Raji (cell line): ENCODE measurements around the gene CCDC138.

Experiments
- POLR2A ChIP-seq: IDR thresholded peaks from 2 replicates; pipeline ENCODE4 v1.6.1; 2011; ENCODE audit warnings: low read depth, low read length, control low read depth; ENCODE audit not compliant: insufficient read depth

The CCDC138 gene

DNA sequence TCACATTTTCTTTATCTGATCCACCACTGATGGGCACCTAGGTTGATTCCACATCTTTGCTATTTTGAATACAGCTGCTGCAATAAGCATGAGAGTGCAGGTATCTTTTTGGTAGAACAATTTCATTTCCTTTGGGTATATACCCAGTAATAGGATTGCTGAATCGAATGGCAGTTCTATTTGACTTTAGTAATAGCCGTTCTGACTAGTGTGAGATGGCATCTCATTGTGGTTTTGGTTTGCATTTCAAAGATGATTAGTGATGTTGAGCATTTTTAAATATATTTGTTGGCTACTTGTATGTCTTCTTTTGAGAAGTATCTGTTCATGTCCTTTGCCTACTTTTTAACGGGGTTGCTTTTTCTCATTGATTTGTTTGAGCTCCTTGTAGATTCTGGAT is 72.3 kb downstream of the CCDC138 start:
- no peak for TF ChIP-seq POLR2A

DNA sequence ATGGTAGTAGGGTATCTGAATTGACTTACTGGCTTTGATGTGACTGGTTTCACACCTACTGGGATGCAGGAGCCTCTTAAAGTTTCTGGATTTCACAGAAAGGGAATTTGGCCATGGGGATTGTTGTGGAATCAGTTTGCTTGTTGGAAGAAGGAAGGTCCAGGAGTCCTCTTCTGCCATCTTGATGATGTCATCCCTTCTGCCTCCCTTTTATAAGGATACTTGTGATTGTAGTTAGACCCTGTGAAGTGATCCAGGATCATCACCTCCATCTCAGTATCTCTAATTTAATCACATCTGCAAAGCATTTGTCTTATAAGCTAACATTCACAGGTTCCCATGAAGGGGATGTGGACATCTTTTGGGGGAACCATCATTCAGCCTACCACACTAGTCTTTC is 79.5 kb downstream of the CCDC138 start:
- TF ChIP-seq POLR2A: no peak

DNA sequence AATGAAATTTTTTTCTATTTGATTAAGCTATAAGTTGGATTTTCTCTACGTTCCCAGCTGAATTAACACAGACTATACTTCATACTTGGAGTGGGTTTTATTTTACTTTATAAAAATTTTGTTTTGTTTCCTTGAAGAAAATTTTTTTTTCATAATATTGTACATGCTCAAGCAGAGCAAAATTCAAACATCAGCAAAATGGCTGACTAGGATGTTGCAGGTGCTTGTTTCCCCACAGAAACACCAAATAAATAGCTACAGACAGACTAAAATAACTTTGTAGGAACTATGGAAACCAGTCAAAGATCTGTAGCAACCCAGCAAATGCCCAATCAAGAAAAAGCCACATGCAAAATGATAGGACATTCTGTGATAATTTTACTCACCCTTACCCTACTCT is 82.3 kb downstream of the CCDC138 start:
- no peak for TF ChIP-seq POLR2A

DNA sequence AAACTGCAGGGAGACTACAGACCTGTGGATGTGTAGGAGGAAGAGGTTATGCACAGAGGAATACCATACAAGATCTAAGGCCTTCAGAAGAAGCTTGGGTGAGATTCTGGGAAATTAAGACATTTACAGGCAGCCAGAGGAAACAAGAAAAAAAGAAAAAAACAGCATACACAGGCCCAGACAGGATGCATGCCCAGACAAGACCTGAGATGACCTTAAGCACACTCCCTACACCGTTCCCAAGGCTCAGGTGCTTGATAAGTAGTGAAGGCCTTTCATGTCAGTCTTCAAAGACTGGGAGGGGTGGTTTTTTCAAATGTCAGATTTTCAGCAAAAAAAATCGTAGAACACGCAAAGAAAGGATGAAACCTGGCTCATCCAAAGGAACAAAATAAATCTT is 83.0 kb downstream of the CCDC138 start:
- no peak for TF ChIP-seq POLR2A

DNA sequence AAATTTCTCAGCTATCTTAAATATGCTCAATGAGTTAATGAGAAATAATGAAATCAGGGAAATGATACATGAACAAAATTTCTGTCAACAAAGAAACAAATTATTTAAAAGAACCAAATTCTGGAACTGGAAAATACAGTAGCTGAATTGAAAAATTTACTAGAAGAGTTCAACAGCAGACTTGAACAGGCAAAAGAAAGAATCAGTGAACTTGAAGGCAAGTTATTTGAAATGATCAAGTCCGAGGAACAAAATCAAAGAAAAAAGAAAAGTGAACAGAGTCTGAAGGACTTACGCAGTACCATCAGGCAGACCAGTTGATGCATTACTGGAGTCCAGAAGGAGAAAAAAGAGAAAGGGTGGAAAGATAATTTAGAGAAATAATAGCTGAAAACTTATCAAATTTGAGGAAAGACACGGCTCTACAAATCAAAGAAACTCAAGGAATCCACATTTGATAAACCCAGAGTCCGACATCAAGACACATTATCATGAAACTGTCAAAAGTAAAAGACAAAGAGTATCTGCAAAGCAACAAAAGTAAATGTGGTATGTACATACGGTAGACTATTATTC is 83.6 kb downstream of the CCDC138 start:
- no peak for TF ChIP-seq POLR2A

DNA sequence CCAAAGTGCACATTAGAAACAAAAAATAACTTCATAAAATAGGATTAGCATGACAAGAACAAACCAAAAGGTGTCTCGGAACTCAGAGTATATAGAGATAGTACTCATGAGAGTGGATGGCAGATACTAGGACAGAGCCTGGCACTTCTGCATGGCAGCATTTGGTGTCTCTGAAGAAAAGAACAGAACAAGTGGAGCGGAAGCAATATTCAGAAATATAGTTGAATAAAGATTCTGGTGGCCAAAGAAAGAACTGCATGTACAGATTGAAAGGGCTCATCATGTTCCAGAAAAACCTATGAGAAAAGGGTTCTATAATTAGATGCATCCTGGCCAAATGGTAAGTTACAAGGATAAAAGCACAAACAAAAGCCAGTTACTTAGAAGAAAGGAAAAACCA is 90.9 kb downstream of the CCDC138 start:
- TF ChIP-seq POLR2A: no peak

DNA sequence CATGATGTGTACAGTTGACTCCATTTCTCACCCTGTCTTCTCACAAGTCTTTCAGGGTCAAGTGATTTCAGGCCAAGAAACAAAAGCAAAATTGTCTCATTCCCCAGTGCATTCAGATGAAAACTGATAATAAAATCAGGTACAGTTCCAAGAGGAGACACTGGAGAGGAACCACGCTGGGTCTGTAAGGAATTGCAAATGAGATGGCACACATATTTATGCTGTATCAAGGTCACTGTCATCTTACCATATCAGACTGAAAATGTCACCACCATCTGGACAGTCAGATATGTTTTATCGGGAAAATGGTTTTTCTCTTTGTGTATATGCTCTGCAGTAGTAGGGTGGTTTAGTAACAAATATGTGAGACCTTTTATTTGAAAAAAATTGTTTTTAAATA is 91.7 kb downstream of the CCDC138 start:
- no peak for TF ChIP-seq POLR2A

DNA sequence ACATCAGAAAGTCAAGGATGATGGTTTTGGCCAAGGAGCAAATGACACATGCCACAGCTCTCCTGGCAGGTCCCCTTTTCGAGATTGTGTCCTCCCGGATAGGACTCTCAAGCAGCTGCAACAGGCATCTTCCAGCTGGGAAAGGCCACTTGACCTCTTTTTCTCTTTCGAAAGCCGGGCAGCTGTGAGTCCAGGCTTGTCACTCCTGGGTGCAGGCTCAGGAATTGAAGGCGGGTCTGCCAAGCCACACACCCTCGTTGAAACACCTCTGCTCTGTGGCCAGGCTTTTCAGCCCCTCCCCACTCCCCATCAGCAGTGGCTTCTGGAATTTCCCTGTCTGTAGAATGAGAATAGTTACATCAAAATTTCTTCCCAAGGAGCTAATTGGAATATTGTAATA is 98.0 kb downstream of the CCDC138 start:
- no peak for TF ChIP-seq POLR2A

DNA sequence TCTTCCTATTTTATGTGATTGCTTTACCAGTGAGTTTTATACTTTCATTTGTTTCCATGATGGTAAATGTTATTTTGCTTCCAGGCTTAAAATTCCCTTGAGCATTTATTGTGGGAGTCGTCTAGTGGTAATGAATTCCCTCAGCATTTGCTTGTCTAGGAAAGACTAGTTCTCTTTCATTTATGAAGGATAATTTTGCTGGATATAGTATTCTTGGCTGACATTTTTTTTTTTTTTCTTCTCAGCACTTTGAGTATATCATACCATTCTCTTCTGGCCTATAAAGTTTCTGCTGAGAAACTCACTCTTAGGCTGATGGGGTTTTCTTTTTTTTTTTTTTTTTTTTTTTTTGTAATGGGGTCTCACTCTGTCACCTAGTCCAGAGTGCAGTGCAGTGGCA is 103.3 kb downstream of the CCDC138 start:
- TF ChIP-seq POLR2A: no peak

DNA sequence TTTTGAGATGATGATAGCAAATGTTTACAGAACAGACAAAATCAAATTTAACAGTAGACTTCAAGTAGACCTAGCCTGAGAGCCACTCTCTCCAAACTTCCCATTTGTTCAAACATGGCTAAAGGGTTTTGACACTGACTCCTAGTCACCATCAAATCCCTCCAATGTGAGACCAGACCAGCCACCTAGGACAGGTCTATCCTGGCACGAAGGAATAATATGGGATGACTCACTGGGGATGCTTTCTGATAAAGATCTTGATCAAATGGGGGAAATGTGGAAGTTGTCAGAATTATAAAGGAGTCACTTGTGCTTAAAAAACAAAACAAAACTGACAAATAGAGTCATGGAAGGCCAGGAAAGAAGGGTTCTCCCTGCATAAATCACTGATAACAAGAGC is 106.7 kb downstream of the CCDC138 start:
- TF ChIP-seq POLR2A: no peak

DNA sequence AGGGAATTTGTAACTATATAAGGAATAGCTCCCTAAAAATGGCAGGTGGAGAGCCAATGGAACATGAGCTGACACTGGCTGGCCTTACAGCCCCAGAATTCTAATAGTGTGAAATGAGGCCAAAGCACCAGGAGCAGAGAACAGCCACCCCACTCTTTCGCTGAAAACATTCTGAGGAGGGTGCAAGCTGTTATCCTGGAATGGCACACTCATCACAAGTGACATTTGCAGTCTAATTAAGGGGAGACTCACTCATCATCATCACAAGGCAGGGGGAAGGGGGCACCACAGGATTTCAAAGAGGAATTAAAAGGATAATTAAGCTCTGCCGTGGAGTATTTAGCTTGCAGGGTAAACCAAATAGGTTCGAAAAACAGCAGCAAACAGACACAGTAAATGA is 108.2 kb downstream of the CCDC138 start:
- TF ChIP-seq POLR2A: no peak

DNA sequence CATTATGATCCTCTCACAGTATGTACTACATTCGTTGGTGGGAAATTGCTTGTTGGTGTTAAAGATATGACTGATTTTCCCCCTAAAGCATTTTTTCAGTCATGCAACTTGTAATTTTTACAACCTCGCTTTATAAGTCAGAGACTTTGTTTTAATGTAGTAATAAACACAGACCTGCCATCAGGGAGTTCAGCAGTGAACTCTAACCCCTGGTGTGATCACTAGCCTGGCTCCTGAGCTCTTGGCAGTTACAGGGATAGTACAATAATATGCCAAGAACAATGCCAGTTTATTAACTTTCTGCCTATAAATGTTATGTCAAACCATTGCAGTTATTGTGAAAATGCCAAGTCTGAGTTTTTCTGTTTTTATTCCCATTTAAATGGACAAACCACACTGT is 108.6 kb downstream of the CCDC138 start:
- no peak for TF ChIP-seq POLR2A

DNA sequence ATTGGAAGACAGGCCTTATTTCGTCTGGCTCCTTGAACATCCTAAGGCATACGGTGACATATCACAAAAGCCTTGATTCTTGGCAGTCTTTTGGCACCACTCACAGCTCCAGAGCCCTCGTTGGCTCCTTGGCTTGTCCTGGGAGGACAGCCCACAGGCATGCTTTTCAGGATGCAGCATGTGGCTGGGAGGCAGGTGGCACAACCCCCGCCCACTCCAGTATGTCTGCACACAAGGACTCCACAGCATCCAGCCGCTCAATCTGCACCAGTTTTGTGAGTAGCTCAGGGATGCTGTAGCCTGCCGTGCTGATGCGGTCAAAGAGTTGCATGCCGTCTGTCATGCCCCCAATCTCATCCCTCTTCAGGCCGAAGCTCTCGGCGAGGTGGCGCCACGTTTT is 110.2 kb downstream of the CCDC138 start:
- no peak for TF ChIP-seq POLR2A

DNA sequence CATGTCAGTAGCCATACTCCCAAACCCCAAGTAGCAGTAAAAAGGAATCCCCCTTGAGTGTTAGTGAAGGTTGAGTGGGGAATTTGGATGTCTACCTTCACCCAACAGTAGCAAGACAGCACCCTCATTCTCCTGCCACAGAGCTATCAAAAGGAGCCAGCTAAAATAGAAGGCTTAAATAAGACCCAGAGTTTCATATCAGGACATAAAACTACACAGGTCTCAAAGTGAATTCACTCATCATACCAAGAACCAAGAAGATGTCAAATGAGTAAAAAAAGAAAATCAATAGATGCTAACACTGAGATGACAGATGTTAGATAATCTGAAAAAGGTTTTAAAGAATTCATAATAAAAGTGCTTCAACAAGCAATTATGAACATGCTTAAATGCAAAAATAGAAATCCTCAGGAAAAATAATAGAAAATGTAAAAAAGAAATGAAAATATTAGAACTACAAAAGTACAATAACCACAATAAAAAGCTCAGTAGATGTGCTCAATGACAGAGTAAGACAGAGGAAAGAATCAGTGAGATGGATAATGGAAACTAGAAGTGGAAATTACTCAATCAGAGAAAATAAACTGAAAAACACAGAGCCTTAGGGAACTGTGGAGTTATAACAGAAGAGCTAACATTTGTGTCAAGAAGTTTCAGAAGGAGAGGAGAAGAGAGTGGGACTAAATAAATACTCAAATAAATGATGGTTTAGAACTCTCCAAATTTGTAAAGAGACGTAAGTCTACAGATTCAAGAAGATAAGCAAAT is 111.9 kb downstream of the CCDC138 start:
- TF ChIP-seq POLR2A: no peak

DNA sequence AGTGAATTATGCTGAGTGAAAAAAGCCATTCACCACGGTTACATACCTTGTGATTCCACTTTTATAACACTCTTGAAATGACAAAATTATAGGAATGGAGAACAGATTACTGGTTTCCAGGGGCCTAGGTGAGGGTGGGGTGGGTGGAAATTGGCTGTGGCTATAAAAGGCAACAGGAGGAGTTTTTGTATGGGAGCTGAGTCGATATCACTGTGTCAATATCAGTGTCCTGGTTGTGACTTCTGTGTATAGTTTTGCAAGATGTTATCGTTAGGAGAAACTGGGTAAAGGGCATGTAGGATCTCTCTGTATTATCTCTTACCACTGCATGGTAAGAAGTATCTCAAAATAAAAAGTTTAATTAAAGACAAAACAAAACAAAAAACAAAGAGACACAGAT is 118.1 kb downstream of the CCDC138 start:
- TF ChIP-seq POLR2A: no peak

DNA sequence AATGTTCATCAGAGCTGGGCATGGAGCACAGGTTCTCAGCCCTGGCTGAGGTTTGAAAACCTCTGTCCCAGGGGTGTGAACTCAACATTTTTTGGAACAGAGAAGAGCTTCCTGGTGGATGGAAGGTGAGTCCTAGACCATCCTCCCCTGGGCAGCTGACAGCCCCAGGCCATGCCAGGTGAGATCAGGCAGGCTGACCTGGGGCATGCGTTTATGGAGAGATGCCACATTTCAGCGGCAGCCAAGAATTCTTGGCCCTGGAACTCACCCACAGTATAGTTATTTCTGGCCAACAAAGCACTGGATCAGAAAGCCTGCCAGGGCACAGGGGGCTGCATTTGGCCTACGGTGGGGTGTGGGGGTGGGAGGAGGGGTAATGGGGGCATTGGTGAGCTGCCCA is 118.6 kb downstream of the CCDC138 start:
- no peak for TF ChIP-seq POLR2A

DNA sequence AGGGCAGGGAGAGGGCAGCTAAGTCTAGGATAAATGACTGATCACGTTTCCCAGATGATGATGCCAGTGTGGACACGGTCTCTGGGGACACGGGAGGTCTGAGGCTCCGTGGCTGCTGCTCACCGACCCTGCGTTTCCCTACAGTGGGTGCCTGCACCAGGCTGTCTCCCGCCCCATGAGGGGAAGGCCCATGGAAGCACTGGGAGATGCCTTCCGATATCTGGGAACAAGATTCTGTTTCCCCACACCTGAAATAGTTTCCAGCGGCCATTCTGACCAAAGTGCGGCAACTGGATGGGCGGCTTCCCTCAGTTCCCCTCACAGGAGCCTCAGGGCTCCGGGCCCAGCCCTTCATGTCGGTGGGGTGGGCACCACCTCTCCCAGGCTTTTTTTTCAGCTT is 119.3 kb downstream of the CCDC138 start:
- TF ChIP-seq POLR2A: no peak

DNA sequence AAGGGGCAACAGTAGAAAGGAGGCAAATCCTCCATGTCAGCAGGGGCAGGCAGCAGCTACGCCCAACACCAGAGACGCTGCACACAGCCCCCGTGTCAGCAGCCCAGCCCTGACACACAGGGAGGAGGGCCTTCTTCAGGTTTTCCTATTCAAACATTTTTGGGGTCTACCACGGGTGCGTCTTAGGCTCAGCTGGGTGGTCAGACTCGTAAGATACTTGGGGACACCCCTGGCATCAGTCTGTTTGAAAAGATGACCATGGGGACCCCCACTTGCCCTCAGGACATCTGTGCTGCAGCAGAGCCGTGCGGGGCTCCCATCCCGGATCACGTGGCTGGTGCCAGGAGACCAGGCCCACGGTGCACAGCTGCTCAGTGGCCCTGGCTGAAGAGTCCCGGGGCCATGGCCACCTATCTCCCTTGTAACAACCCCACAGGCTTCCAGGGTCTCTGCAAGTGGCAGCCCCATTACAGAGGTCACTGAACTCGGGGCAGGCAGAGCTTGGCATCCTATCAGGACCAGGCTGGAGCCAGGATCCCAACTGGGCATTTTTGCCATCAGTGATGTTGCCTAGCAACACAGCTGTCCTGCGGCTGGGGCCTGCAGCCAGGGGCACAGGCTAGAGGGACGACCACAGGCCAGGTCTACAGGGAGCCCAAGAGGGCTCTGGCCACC is 120.0 kb downstream of the CCDC138 start:
- no peak for TF ChIP-seq POLR2A
